ENCODE results near the gene SH2D3C.

Gene SH2D3C

DNA sequence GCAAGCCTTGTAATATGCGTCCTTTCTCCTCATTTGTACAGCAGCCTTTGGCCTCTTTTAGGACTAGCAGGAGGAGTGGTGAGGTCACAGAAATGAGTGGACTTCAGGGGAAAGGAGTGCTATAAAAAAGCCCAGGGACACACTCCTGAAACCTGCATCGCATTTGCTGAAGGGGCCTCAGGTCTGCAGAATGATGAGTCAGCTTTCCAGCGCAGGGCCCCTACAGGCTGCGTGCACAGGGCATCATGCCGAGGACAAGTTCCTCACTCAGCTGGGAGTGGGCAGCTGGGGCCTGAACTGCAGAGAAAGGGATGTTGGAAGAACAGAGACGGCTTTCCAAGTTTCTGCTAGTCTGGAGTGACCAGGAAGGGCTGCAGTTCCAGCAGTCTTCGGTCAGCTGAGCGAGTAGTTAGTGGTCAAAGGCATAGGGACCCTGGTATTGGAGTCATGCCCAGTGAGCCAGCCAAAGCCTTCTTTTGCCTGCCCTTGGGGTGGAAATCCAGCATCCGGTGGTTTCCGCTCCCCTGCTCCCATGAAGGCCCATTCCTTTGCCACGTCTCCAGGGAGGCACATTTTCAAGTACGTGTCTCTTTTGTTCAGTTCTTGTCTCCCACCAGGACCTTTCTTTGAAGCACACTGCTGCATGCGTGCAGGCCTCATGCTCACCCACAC lies 89.0 kb downstream of the SH2D3C start:
- Histone ChIP-seq H4K8ac (ENCODE audit: low read depth, low read length) (no peak overlapping the region), H2AK5ac (ENCODE audit: low read length) (no peak overlapping the region), H2BK120ac (ENCODE audit: low read depth, low read length) (no peak overlapping the region), H3K36me3 (ENCODE audit: control insufficient read depth, insufficient read depth, low read length) (no peaks in the 10 kb centered on the region), H2BK5ac (ENCODE audit: low read length) (no peak overlapping the region), H3K4me2 (ENCODE audit: low read length) (no peak overlapping the region), H3K27me3 (ENCODE audit: insufficient read depth, low read length, poor library complexity) (no peaks in the 10 kb centered on the region), H4K5ac (ENCODE audit: low read length) (no peak overlapping the region), H3K18ac (ENCODE audit: low read length) (no peak overlapping the region), H3K79me2 (ENCODE audit: control insufficient read depth, insufficient read depth, low read length) (no peaks in the 10 kb centered on the region), H3K9ac (ENCODE audit: low read length) (no peak overlapping the region), H3K56ac (ENCODE audit: low read length) (no peak overlapping the region), H3K79me1 (ENCODE audit: low read length) (no peaks in the 10 kb centered on the region), H3K23ac (ENCODE audit: low read length) (no peak overlapping the region), H3K4ac (ENCODE audit: low read depth, low read length) (no peak overlapping the region), H3K27ac (ENCODE audit: low read depth, low read length) (no peak overlapping the region), H2BK15ac (replicated peaks; ENCODE audit: low read depth) (no peak overlapping the region), H3K4me3 (ENCODE audit: low read length) (no peak overlapping the region), H3K4me1 (ENCODE audit: control insufficient read depth, low read depth, low read length) (no peaks in the 10 kb centered on the region)
- WGBS (ENCODE audit: extremely low coverage, insufficient coverage, low lambda C conversion rate) = no CpG with 5 or more reads among the region's 13 CpGs
- DNase-seq = no peak

Data from mesendoderm (in vitro differentiated cells).